ENCODE results near the gene ABHD12B.

Gene ABHD12B

DNA sequence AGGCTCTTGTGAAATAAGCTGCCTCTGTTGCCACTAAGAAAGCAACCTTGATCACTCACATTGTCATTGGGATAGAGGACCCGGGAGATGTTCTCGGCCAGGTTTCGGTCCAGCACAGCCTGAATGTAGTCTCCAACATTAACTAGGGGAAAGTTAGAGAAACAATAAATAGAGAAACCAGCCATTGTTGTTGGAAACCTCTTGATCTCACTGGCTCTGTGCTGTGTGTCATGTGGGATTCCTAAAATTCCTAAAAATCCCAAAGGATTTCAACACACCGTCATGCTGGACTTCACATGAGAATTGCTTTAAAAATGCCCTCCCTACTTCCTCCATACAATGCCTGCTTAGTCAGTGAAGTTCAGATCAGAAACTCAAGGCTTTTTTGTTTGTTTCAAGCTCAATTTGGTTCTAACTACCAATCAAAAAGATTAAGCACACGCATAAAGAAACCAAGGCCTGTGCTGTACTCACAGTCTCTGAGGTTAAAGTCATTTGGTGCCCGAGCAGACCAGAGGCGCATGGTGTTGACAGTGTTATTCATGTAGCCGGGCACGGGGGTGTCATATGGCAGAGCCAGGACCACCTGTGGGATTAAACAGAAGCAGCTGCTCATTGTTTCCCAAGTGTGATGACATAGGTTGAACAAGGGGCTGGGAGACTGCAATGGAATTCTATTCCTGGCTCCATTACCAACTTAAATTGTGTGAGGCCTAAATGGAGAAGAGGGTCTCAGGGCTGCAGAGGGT lies 48.8 kb downstream of the ABHD12B start:
- TF ChIP-seq, protein P1, sequence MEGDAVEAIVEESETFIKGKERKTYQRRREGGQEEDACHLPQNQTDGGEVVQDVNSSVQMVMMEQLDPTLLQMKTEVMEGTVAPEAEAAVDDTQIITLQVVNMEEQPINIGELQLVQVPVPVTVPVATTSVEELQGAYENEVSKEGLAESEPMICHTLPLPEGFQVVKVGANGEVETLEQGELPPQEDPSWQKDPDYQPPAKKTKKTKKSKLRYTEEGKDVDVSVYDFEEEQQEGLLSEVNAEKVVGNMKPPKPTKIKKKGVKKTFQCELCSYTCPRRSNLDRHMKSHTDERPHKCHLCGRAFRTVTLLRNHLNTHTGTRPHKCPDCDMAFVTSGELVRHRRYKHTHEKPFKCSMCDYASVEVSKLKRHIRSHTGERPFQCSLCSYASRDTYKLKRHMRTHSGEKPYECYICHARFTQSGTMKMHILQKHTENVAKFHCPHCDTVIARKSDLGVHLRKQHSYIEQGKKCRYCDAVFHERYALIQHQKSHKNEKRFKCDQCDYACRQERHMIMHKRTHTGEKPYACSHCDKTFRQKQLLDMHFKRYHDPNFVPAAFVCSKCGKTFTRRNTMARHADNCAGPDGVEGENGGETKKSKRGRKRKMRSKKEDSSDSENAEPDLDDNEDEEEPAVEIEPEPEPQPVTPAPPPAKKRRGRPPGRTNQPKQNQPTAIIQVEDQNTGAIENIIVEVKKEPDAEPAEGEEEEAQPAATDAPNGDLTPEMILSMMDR (IDR thresholded peaks at IDR 0.05; ENCODE audit: low read length): no peak
- TF ChIP-seq EZH2 (IDR thresholded peaks at IDR 0.05; ENCODE audit: borderline replicate concordance, low read length): no peak
- no peaks in the 10 kb centered on the region for H3K9me3 ChIP-seq (ENCODE audit: low read length)
- no peaks in the 10 kb centered on the region for H3K27me3 ChIP-seq (ENCODE audit: insufficient read depth, low read length)
- no peaks in the 10 kb centered on the region for H3K79me2 ChIP-seq (ENCODE audit: insufficient read depth, low read length)
- no peak overlapping the region for H3K4me2 ChIP-seq (ENCODE audit: low read length)
- H3K9me2 ChIP-seq (ENCODE audit: low read depth, low read length): no peaks in the 10 kb centered on the region
- H2AFZ ChIP-seq (ENCODE audit: low read length): no peak overlapping the region
- no peaks in the 10 kb centered on the region for H3K4me1 ChIP-seq (ENCODE audit: insufficient read depth, low read length, severe bottlenecking)
- H3K9ac ChIP-seq (ENCODE audit: low read length): no peak overlapping the region
- no peaks in the 10 kb centered on the region for H3K36me3 ChIP-seq (ENCODE audit: insufficient read depth, low read length)
- H3F3A ChIP-seq (ENCODE audit: insufficient read depth, low read length): no peaks in the 10 kb centered on the region
- H3K27ac ChIP-seq (ENCODE audit: low read depth, low read length, poor library complexity, severe bottlenecking): no peak overlapping the region
- no peaks in the 10 kb centered on the region for H4K20me1 ChIP-seq (ENCODE audit: insufficient read depth, low read length)
- no peak overlapping the region for H3K4me3 ChIP-seq (ENCODE audit: low read depth, low read length, poor library complexity, severe bottlenecking)

- Histone ChIP-seq H3K9me2 (ENCODE audit: low read depth, low read length) (no peaks in the 10 kb centered on the region), H3K9ac (ENCODE audit: low read length) (no peak overlapping the region), H3K4me2 (ENCODE audit: low read length) (no peak overlapping the region), H3K9me3 (ENCODE audit: low read length) (no peaks in the 10 kb centered on the region), H3K27me3 (ENCODE audit: insufficient read depth, low read length) (no peaks in the 10 kb centered on the region), H3K79me2 (ENCODE audit: insufficient read depth, low read length) (no peaks in the 10 kb centered on the region), H3K27ac (ENCODE audit: low read depth, low read length, poor library complexity, severe bottlenecking) (no peak overlapping the region), H2AFZ (ENCODE audit: low read length) (no peak overlapping the region), H4K20me1 (ENCODE audit: insufficient read depth, low read length) (no peaks in the 10 kb centered on the region), H3F3A (ENCODE audit: insufficient read depth, low read length) (no peaks in the 10 kb centered on the region), H3K4me1 (ENCODE audit: insufficient read depth, low read length, severe bottlenecking) (peaks cover 2% of the 10 kb centered on the region), H3K4me3 (ENCODE audit: low read depth, low read length, poor library complexity, severe bottlenecking) (no peak overlapping the region), H3K36me3 (ENCODE audit: insufficient read depth, low read length) (0 out of 2 replicates have a peak, but pooled peaks cover 3% of the 10 kb centered on the region)
- TF ChIP-seq, protein P1 (IDR thresholded peaks at IDR 0.05; ENCODE audit: low read length): no peak
- no peak for TF ChIP-seq EZH2 (IDR thresholded peaks at IDR 0.05; ENCODE audit: borderline replicate concordance, low read length)
These were observed 51.0 kb downstream of the ABHD12B start for GRCh38 chr14:50922803-50923202.

- no peak overlapping the region for H3K4me3 ChIP-seq (ENCODE audit: low read depth, low read length, poor library complexity, severe bottlenecking)
- 0 out of 2 replicates have a peak, but pooled peaks cover 7% of the 10 kb centered on the region for H3K36me3 ChIP-seq (ENCODE audit: insufficient read depth, low read length)
- no peaks in the 10 kb centered on the region for H4K20me1 ChIP-seq (ENCODE audit: insufficient read depth, low read length)
- TF ChIP-seq EZH2 (IDR thresholded peaks at IDR 0.05; ENCODE audit: borderline replicate concordance, low read length): no peak
- TF ChIP-seq, protein P1 (IDR thresholded peaks at IDR 0.05; ENCODE audit: low read length): no peak
- no peak overlapping the region for H2AFZ ChIP-seq (ENCODE audit: low read length)
- no peaks in the 10 kb centered on the region for H3K9me3 ChIP-seq (ENCODE audit: low read length)
- H3K9me2 ChIP-seq (ENCODE audit: low read depth, low read length): no peaks in the 10 kb centered on the region
- no peak overlapping the region for H3K4me2 ChIP-seq (ENCODE audit: low read length)
- no peak overlapping the region for H3K27ac ChIP-seq (ENCODE audit: low read depth, low read length, poor library complexity, severe bottlenecking)
- H3K9ac ChIP-seq (ENCODE audit: low read length): no peak overlapping the region
- no peaks in the 10 kb centered on the region for H3F3A ChIP-seq (ENCODE audit: insufficient read depth, low read length)
- no peaks in the 10 kb centered on the region for H3K79me2 ChIP-seq (ENCODE audit: insufficient read depth, low read length)
- H3K27me3 ChIP-seq (ENCODE audit: insufficient read depth, low read length): no peaks in the 10 kb centered on the region
- H3K4me1 ChIP-seq (ENCODE audit: insufficient read depth, low read length, severe bottlenecking): peaks cover 11% of the 10 kb centered on the region
These were observed 52.4 kb downstream of the ABHD12B start for GRCh38 chr14:50924236-50924635.
